ENCODE results near the gene RNF224. TPM values are rescaled to one million over a fixed set of nuclear protein-coding genes. Genes with fewer than 3 reads are reported as not detected.

The RNF224 gene
- polyA plus RNA-seq, 1 of the 3 experiments (the other 2 are of a cell fraction), result 0.03 TPM

DNA sequence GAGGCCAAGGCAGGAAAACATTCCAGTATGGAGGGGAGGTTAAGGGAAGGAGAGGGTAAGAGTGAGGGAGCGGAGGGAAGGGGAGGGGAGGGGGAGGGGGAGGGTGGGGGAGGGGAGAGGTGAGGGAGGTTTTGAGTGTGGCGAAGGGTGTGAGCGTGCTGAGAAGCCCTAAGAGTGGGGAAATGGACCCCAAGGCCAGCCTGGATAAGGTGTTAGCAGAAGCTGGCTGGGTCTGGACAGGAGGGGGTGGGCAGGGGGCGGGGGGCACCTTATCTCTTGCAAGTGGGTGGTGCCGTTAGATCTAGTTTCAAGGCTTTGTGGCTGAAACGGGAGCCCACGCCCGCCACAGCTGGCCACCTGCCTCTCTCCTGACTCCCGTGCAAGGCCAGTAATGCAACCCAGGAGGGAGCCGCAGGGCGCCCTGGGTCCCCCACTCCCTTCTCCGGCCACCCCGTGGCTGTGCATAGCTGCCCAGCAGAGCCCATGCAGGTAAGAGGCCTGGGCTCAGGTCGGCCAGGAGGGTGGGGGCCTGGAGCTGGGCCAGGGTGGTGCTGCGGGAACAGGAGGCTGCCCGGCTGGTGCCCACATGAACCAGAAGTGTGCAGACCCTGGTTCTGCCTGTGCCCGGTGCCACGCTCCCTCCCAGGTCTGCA lies 677 bp downstream of the RNF224 start:
- Histone ChIP-seq H3K4me1 (ENCODE audit: control insufficient read depth in 1 of 2, insufficient read depth in 2 of 2, low read depth in 1 of 2, low read length in 1 of 2) (peaks cover 0 to 49% of the 10 kb centered on the region in 2 experiments; a peak in 1 of 4 replicates), H3K4me2 (no peak overlapping the region; the same call in 1 of the 2 replicates), H2AFZ (ENCODE audit: low read depth) (no peak overlapping the region), H3K36me3 (replicated peaks in 1 of 2; ENCODE audit: control insufficient read depth in 1 of 2, insufficient read depth in 2 of 2, low read length in 1 of 2) (no peaks in the 10 kb centered on the region), H3K27ac (ENCODE audit: low read depth in 2 of 2, low read length in 1 of 2) (no peak overlapping the region), H3K79me2 (ENCODE audit: insufficient read depth) (no peaks in the 10 kb centered on the region), H3K9me3 (no peaks in the 10 kb centered on the region), H3K4me3 (ENCODE audit: low read depth in 2 of 2, low read length in 1 of 2) (no peak overlapping the region), H3K9me2 (no peaks in the 10 kb centered on the region), H3K9ac (no peak overlapping the region), H3F3A (replicated peaks; ENCODE audit: insufficient read depth) (peaks cover 16% of the 10 kb centered on the region), H3K27me3 (ENCODE audit: insufficient read depth) (no peaks in the 10 kb centered on the region), H4K20me1 (ENCODE audit: insufficient read depth) (no peaks in the 10 kb centered on the region)
- TF ChIP-seq TEAD4 (IDR thresholded peaks at IDR 0.05; ENCODE audit: borderline replicate concordance, insufficient read depth) (no peak), CHD2 (IDR thresholded peaks at IDR 0.05; ENCODE audit: low read length, partially characterized antibody) (no peak), GATA2 (CRISPR knock-in tag; IDR thresholded peaks at IDR 0.05) (no peak), SMC3 (IDR thresholded peaks at IDR 0.05; ENCODE audit: low read depth, low read length) (no peak)
- TF ChIP-seq, protein P1, sequence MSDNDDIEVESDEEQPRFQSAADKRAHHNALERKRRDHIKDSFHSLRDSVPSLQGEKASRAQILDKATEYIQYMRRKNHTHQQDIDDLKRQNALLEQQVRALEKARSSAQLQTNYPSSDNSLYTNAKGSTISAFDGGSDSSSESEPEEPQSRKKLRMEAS (IDR thresholded peaks at IDR 0.05; ENCODE audit: low read depth), result no peak
- no peak for DNase-seq
- CTCF ChIA-PET, result interaction anchor here (0.6 to 7.7 kb wide), 40 partner anchors 9 to 314 kb away, joined by 3 to 95 read pairs (median 6); partner anchors contain the start of genes DPP7, MAN1B1, NELFB and NPDC1
- POLR2A ChIA-PET, result interaction anchor here (1.0 to 1.5 kb wide), 6 partner anchors 23 to 121 kb away, joined by 3 to 8 read pairs (median 4); no protein-coding TSS in a partner anchor
- WGBS (ENCODE audit: low lambda C conversion rate), result 46% methylated on average over 3 of the region's 18 CpGs

DNA sequence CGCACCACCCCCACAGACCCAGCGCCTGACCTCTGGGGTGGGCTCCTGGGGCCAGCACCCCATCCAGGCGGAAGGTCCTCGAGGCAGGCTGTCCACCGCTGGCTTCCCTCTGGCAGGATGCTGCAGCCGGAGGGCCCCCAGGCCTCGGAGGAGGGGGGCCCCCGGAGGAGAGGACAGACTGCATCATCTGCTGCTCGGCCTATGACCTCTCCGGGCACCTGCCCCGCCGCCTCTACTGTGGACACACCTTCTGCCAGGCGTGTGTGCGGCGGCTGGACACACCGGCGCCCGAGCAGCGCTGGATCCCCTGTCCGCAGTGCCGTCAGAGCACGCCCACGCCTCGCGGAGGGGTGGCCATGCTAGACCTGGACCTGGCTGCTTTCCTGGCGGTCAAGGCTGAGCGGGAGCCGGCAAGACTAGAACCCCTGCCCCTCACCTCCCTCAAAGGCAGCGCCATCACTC lies 1.2 kb downstream of the RNF224 start:
- Histone ChIP-seq H3K27ac (ENCODE audit: low read depth in 2 of 2, low read length in 1 of 2) (no peak overlapping the region), H3K9ac (no peak overlapping the region), H2AFZ (ENCODE audit: low read depth) (no peak overlapping the region), H3K4me2 (no peak overlapping the region), H3K27me3 (ENCODE audit: insufficient read depth) (no peaks in the 10 kb centered on the region), H3K4me3 (ENCODE audit: low read depth in 2 of 2, low read length in 1 of 2) (no peak overlapping the region), H3K79me2 (ENCODE audit: insufficient read depth) (no peaks in the 10 kb centered on the region), H3F3A (replicated peaks; ENCODE audit: insufficient read depth) (peaks cover 16% of the 10 kb centered on the region), H3K9me2 (no peaks in the 10 kb centered on the region), H3K4me1 (ENCODE audit: control insufficient read depth in 1 of 2, insufficient read depth in 2 of 2, low read depth in 1 of 2, low read length in 1 of 2) (peaks cover 0 to 48% of the 10 kb centered on the region in 2 experiments; a peak in 1 of 4 replicates), H4K20me1 (ENCODE audit: insufficient read depth) (no peaks in the 10 kb centered on the region), H3K9me3 (no peaks in the 10 kb centered on the region), H3K36me3 (replicated peaks in 1 of 2; ENCODE audit: control insufficient read depth in 1 of 2, insufficient read depth in 2 of 2, low read length in 1 of 2) (no peaks in the 10 kb centered on the region)
- DNase-seq, result no peak
- 87% methylated on average over 3 of the region's 29 CpGs for WGBS (ENCODE audit: low lambda C conversion rate)
- TF ChIP-seq GABPA (IDR thresholded peaks at IDR 0.05; ENCODE audit: low read depth) (no peak), FOSL2 (IDR thresholded peaks at IDR 0.05; ENCODE audit: borderline replicate concordance, low read depth) (no peak), RFX5 (IDR thresholded peaks at IDR 0.05; ENCODE audit: low read length) (no peak), CHD2 (IDR thresholded peaks at IDR 0.05; ENCODE audit: low read length, partially characterized antibody) (no peak), YY1 (IDR thresholded peaks at IDR 0.05; ENCODE audit: low read depth) (no peak), FOXM1 (IDR thresholded peaks at IDR 0.05; ENCODE audit: low read depth) (no peak), REST (IDR thresholded peaks at IDR 0.05; ENCODE audit: low read depth, low read length) (no peak), RAD21 (IDR thresholded peaks at IDR 0.05; ENCODE audit: low read length) (no peak), GATA2 (CRISPR knock-in tag; IDR thresholded peaks at IDR 0.05) (no peak), RCOR1 (IDR thresholded peaks at IDR 0.05; ENCODE audit: low read length) (no peak), TAF1 (IDR thresholded peaks at IDR 0.05; ENCODE audit: borderline replicate concordance, low read depth, low read length) (no peak), TEAD4 (IDR thresholded peaks at IDR 0.05; ENCODE audit: borderline replicate concordance, insufficient read depth) (no peak), SIN3A (IDR thresholded peaks at IDR 0.05; ENCODE audit: borderline replicate concordance, low read depth, low read length) (no peak), POLR2AphosphoS5 (IDR thresholded peaks at IDR 0.05; ENCODE audit: low read depth, low read length) (no peak), EP300 (IDR thresholded peaks at IDR 0.05; ENCODE audit: borderline replicate concordance in 1 of 2, low read depth in 1 of 2, low read length in 1 of 2) (no peak), FOXJ3 (CRISPR knock-in tag; IDR thresholded peaks at IDR 0.05) (no peak)
- TF ChIP-seq, protein P1 (IDR thresholded peaks at IDR 0.05; ENCODE audit: low read depth), result no peak
- TF ChIP-seq, protein P2, sequence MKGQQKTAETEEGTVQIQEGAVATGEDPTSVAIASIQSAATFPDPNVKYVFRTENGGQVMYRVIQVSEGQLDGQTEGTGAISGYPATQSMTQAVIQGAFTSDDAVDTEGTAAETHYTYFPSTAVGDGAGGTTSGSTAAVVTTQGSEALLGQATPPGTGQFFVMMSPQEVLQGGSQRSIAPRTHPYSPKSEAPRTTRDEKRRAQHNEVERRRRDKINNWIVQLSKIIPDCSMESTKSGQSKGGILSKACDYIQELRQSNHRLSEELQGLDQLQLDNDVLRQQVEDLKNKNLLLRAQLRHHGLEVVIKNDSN (IDR thresholded peaks at IDR 0.05; ENCODE audit: borderline replicate concordance, low read depth), result no peak
- CTCF ChIA-PET, result interaction anchor here (0.6 to 7.7 kb wide), 22 partner anchors 8 to 314 kb away, joined by 3 to 95 read pairs (median 7); partner anchors contain the start of genes DPP7, NELFB, NPDC1 and SAPCD2
- POLR2A ChIA-PET, result no interaction called here

All from SK-N-SH (cell line).